GM19025 (cell line): ENCODE results near the gene FGF9.

Experiments
- ATAC-seq: cut with Tn5 transposase; IDR thresholded peaks from one replicate; pipeline ENCODE4 v1.9.1; 2021; ENCODE audit warnings: mild to moderate bottlenecking, low read depth, moderate library complexity; ENCODE audit not compliant: unreplicated experiment

The FGF9 gene

DNA sequence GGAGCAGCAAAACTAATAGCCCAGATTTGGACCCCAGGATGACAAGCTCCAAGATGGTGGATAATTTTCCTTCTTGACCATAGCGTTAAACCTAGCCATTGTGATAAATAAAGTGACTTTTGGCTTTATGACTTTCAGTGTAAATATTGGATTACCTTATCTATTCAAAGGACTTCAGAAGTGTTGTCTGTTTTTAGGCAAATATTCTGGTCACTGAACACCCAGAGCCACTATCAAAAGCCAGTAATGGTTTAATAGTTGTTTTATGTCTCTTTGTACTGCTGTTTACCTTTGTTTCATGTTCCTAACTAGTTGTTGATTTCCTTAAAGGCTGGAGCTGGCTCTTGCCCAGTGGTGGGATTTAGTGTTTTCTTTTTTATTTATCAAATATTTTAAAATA, 81.6 kb downstream of the FGF9 start:
- ATAC-seq: no peak

GRCh38 chr13:21753117-21753729, 82.3 kb downstream of the FGF9 start:
- no peak for ATAC-seq
